Gastroesophageal sphincter (tissue), 4 donors: Measurements from ENCODE around the gene NCLN. TPM values are rescaled to one million over a fixed set of nuclear protein-coding genes. Genes with fewer than 3 reads are reported as not detected.
"Not testable (repeated sequence)": the region's sequence is repeated elsewhere in the genome, so short reads cannot be mapped to it uniquely, and the experiment has no call there.

Experiments
- ATAC-seq: fragments of 150-250 bp; one replicate; pipeline ENCODE4 v1.9.1; 2016; ENCODE audit warnings: mild to moderate bottlenecking, moderate library complexity
- H3K27ac ChIP-seq, 4 donors: fragments of 200-600 bp; sonication (generic) in 3 of 4; 1 replicate in 3 of 4; 2 replicates in 1 of 4; pipeline ENCODE4 v1.5.1; 2016 to 2019
- H3K27me3 ChIP-seq: fragments of 200-600 bp; sonication (generic); one replicate; pipeline ENCODE4 v1.5.1; 2019
- H3K36me3 ChIP-seq, 2 donors: fragments of 200-600 bp; sonication (generic); one replicate each; pipeline ENCODE4 v1.5.1; 2019; ENCODE audit warnings: control low read depth in 1 of 2
- H3K4me1 ChIP-seq, 3 donors: fragments of 200-600 bp; sonication (generic); 1 replicate in 2 of 3; 2 replicates in 1 of 3; pipeline ENCODE4 v1.5.1; 2016 to 2019; ENCODE audit warnings: control low read depth in 2 of 3
- H3K4me3 ChIP-seq, 2 donors: fragments of 200-600 bp; sonication (generic); one replicate each; pipeline ENCODE4 v1.5.1; 2019; ENCODE audit warnings: mild to moderate bottlenecking in 1 of 2, moderate library complexity in 1 of 2
- H3K9me3 ChIP-seq, 3 donors: fragments of 200-600 bp; sonication (generic); one replicate each; pipeline ENCODE4 v1.5.1; 2017 to 2019; ENCODE audit warnings: control low read depth in 2 of 3
- CTCF ChIP-seq, 4 experiments: fragments of 200-600 bp in 2 of 4; fragments of 450-650 bp in 2 of 4; sonication (generic) in 1 of 4; IDR thresholded peaks; one replicate each; pipeline ENCODE4 v1.5.1; 2017 to 2019; ENCODE audit warnings: antibody characterized with exemption in 4 of 4, mild to moderate bottlenecking in 2 of 4, moderate library complexity in 2 of 4
- EP300 ChIP-seq: sonication (generic); formaldehyde crosslinking; IDR thresholded peaks from one replicate; pipeline ENCODE4 v1.6.1; 2017; ENCODE audit warnings: antibody characterized with exemption, mild to moderate bottlenecking
- POLR2A ChIP-seq, 2 donors: fragments of 450-650 bp; IDR thresholded peaks; one replicate each; pipeline ENCODE4 v1.6.1; 2017; ENCODE audit warnings: antibody characterized with exemption in 2 of 2, mild to moderate bottlenecking in 2 of 2, moderate library complexity in 1 of 2
- POLR2AphosphoS5 ChIP-seq: sonication (generic); formaldehyde crosslinking; IDR thresholded peaks from one replicate; pipeline ENCODE4 v1.6.1; 2017; ENCODE audit warnings: antibody characterized with exemption
- WGBS, 2 donors: methylation state at CpG; one replicate each; pipeline ENCODE4 v1.1.5; 2018; ENCODE audit warnings: low coverage in 1 of 2; 5-methylcytosine and 5-hydroxymethylcytosine counted together
- total RNA-seq, 4 donors: library from RNA; depleted of rRNA; stranded (reverse); fragments of >200 nt; gene quantifications; one replicate each; pipeline ENCODE4 v1.1.0, GENCODE V29; 2016

Gene NCLN
- total RNA-seq, 4 donors from 2014 or later: 18.0 to 42.3 (median 29.2) TPM

DNA sequence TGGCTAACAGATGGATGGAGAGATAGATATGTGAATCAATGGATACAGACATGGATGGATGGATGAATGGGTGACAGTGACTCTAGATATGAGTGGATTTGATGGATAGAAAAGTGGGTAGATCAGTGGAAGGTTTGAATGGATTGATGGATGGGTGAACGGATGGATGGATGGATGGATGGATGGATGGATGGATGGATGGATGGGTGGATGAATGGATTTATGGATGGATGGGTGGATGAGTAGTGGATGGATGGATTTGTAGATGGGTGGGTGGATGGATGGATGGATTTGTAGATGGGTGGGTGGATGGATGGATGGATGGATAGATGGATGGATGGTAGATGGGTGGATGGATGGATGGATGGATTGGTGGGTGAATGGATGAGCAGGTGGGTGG lies 45.6 kb downstream of the NCLN start:
- Histone ChIP-seq H3K27ac (no peak overlapping the region), H3K27me3 (peaks cover 90% of the 10 kb centered on the region), H3K36me3 (no peaks in the 10 kb centered on the region), H3K4me3 (no peak overlapping the region), H3K4me1 (no peaks in the 10 kb centered on the region), H3K9me3 (no peaks in the 10 kb centered on the region)
- WGBS, 2 donors: 78 to 86% methylated on average over 1 of the region's 1 CpG
- no peak for TF ChIP-seq EP300
- no peak for TF ChIP-seq POLR2AphosphoS5
- TF ChIP-seq CTCF (IDR thresholded peaks at IDR 0.05): no peak
- no peak for TF ChIP-seq POLR2A (IDR thresholded peaks at IDR 0.05)
- ATAC-seq: no peak

DNA sequence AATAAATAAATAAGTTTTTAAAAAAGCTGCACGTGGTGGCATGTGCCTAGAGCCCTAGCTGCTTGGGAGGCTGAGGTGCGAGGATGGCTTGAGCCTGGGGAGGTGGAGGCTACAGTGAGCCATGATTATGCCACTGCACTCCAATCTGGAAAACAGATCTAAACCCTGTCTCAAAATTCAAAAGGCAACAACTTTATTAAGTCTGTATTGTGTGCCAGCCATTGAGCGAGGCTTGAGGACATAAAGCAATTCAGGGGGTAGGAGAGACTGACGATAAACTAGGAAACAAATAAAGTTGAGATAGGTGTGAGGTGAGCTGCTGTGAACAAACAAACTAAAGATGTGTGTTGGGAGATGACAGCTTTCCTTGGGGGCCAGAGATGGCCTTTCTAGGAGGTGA lies 47.4 kb downstream of the NCLN start:
- ATAC-seq: no peak
- TF ChIP-seq POLR2A (IDR thresholded peaks at IDR 0.05) (no peak), CTCF (IDR thresholded peaks at IDR 0.05) (no peak), POLR2AphosphoS5 (no peak), EP300 (no peak)
- H3K36me3 ChIP-seq: no peaks in the 10 kb centered on the region
- H3K4me1 ChIP-seq: no peaks in the 10 kb centered on the region
- H3K9me3 ChIP-seq: peaks cover 0 to under 1% (median 0%) of the 10 kb centered on the region in 3 donors
- H3K4me3 ChIP-seq: no peak overlapping the region
- H3K27me3 ChIP-seq: peaks cover 71% of the 10 kb centered on the region
- WGBS, 2 donors: 71% methylated on average over 2 to 4 of the region's 4 CpGs
- no peak overlapping the region for H3K27ac ChIP-seq

- Histone ChIP-seq H3K4me3 (no peak overlapping the region), H3K4me1 (no peaks in the 10 kb centered on the region), H3K9me3 (peaks cover 0 to 6% (median 0%) of the 10 kb centered on the region in 3 donors), H3K27ac (no peak overlapping the region), H3K36me3 (no peaks in the 10 kb centered on the region), H3K27me3 (peaks cover 64% of the 10 kb centered on the region)
- no CpG with 5 or more reads among the region's 4 CpGs for WGBS, 2 donors
- ATAC-seq: no peak
- TF ChIP-seq CTCF (IDR thresholded peaks at IDR 0.05) (no peak), EP300 (no peak), POLR2A (IDR thresholded peaks at IDR 0.05) (no peak), POLR2AphosphoS5 (no peak)
Observed at GRCh38 chr19:3233831-3234230, 48.1 kb downstream of the NCLN start.

GRCh38 chr19:3234800-3235199 lies 49.1 kb downstream of the NCLN start:
- Histone ChIP-seq H3K36me3 (no peaks in the 10 kb centered on the region), H3K4me1 (no peaks in the 10 kb centered on the region), H3K4me3 (no peak overlapping the region), H3K9me3 (peaks cover 0 to 6% (median 0%) of the 10 kb centered on the region in 3 donors), H3K27ac (no peak overlapping the region), H3K27me3 (peaks cover 55% of the 10 kb centered on the region)
- WGBS, 2 donors: 49 to 61% methylated on average over 5 to 9 of the region's 9 CpGs
- no peak for ATAC-seq
- TF ChIP-seq EP300 (no peak), POLR2AphosphoS5 (no peak), CTCF (IDR thresholded peaks at IDR 0.05) (no peak), POLR2A (IDR thresholded peaks at IDR 0.05) (no peak)

DNA sequence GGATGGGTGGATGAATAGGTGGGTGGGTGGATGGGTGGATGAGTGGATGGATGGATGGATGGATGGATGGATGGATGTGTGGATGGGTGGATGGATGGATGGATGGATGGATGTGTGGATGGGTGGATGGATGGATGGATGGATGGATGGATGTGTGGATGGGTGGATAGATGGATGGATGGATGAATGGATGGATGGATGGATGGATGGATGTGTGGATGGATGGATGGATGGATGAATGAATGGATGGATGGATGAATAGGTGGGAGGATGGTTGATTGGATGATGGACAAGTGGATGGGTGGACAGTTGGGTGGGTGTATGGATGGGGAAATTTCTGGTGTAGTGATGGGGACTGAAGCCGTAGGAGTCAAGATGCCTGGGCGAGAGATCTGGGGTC lies 49.9 kb downstream of the NCLN start:
- H3K27ac ChIP-seq, H3K4me1 ChIP-seq, ATAC-seq, H3K9me3 ChIP-seq, H3K4me3 ChIP-seq, H3K36me3 ChIP-seq: not testable (repeated sequence)
- H3K27me3 ChIP-seq: peaks cover 50% of the 10 kb centered on the region
- WGBS, 2 donors: 81 to 94% methylated on average over 2 of the region's 2 CpGs

DNA sequence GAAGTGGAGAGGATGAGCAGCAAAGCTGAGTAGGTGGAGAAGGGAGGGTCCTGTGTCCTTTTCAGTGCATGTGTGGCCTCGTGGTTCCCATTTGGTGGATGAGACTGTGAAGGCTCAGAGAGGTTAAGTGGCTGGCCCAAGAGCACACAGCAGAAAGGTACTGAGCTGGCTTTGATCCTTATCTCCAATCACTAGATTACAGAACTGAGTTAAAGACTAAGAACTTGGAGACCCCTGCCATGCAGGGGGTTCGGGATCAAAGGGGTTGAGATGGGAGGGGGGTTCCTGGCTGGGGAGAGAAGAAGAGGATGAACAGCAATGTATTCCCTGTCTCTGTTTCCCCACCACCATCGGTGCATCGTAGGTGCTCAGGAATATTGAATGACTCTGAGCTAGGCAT lies 50.5 kb downstream of the NCLN start:
- Histone ChIP-seq H3K27me3 (peaks cover 50% of the 10 kb centered on the region), H3K27ac (no peak overlapping the region), H3K4me1 (no peaks in the 10 kb centered on the region), H3K36me3 (no peaks in the 10 kb centered on the region), H3K9me3 (peaks cover 0 to 6% (median 0%) of the 10 kb centered on the region in 3 donors), H3K4me3 (no peak overlapping the region)
- TF ChIP-seq POLR2A (IDR thresholded peaks at IDR 0.05) (no peak), POLR2AphosphoS5 (no peak), EP300 (no peak), CTCF (IDR thresholded peaks at IDR 0.05) (no peak)
- 59 to 72% methylated on average over 3 to 4 of the region's 4 CpGs for WGBS, 2 donors
- ATAC-seq: no peak
